Tibial nerve (tissue), 4 donors: ENCODE results near the gene TAS2R3. TPM values are rescaled to one million over a fixed set of nuclear protein-coding genes. Genes with fewer than 3 reads are reported as not detected.
A peak's percentile ranks its signal among the peaks of the same experiment; 100 is the strongest.

Source experiments
- DNase-seq, 2 donors: peaks; one replicate each; pipeline ENCODE4 v3.0.0-alpha.2; 2019; ENCODE audit warnings: low spot score in 2 of 2
- H3K27ac ChIP-seq, 4 donors: fragments of 200-600 bp; sonication (generic) in 3 of 4; one replicate each; pipeline ENCODE4 v1.5.1; 2017 to 2019; ENCODE audit warnings: mild to moderate bottlenecking in 1 of 4
- H3K27me3 ChIP-seq, 2 donors: fragments of 200-600 bp; sonication (generic) in 1 of 2; one replicate each; pipeline versions ENCODE4 v1.5.1 to v1.6.0; 2017 to 2019
- H3K36me3 ChIP-seq, 3 donors: fragments of 200-600 bp; sonication (generic); one replicate each; pipeline ENCODE4 v1.5.1; 2018 to 2019
- H3K4me1 ChIP-seq, 4 donors: fragments of 200-600 bp; sonication (generic) in 3 of 4; one replicate each; pipeline ENCODE4 v1.5.1; 2017 to 2019
- H3K4me3 ChIP-seq, 4 donors: fragments of 200-600 bp; sonication (generic) in 3 of 4; one replicate each; pipeline ENCODE4 v1.5.1; 2017 to 2019; ENCODE audit warnings: mild to moderate bottlenecking in 1 of 4, moderate library complexity in 1 of 4
- H3K9me3 ChIP-seq, 4 donors: fragments of 200-600 bp; sonication (generic) in 3 of 4; one replicate each; pipeline ENCODE4 v1.5.1; 2017 to 2019
- EP300 ChIP-seq, 2 donors: sonication (generic); formaldehyde crosslinking; IDR thresholded peaks; one replicate each; pipeline ENCODE4 v1.6.1; 2017; ENCODE audit warnings: antibody characterized with exemption in 2 of 2, mild to moderate bottlenecking in 1 of 2
- POLR2A ChIP-seq, 2 donors: fragments of 450-650 bp; IDR thresholded peaks; one replicate each; pipeline ENCODE4 v1.6.1; 2017; ENCODE audit warnings: antibody characterized with exemption in 2 of 2, mild to moderate bottlenecking in 2 of 2, moderate library complexity in 2 of 2
- WGBS, 2 donors: methylation state at CpG; one replicate each; pipeline ENCODE4 v1.1.5; 2018; 5-methylcytosine and 5-hydroxymethylcytosine counted together
- total RNA-seq, 4 donors: library from RNA; depleted of rRNA; stranded (reverse); fragments of >200 nt; gene quantifications; one replicate each; pipeline ENCODE4 v1.1.0, GENCODE V29; 2016
- TF ChIP-seq, protein P1 (sequence below), 5 experiments: fragments of 200-600 bp in 3 of 5; fragments of 450-650 bp in 2 of 5; sonication (generic) in 3 of 5; IDR thresholded peaks; one replicate each; pipeline ENCODE4 v1.5.1; 2016 to 2019; ENCODE audit warnings: antibody characterized with exemption in 5 of 5, mild to moderate bottlenecking in 3 of 5, moderate library complexity in 2 of 5

Gene TAS2R3
- total RNA-seq, 4 donors from 2014 or later, result 3.1 to 5.9 (median 4.4) TPM

DNA sequence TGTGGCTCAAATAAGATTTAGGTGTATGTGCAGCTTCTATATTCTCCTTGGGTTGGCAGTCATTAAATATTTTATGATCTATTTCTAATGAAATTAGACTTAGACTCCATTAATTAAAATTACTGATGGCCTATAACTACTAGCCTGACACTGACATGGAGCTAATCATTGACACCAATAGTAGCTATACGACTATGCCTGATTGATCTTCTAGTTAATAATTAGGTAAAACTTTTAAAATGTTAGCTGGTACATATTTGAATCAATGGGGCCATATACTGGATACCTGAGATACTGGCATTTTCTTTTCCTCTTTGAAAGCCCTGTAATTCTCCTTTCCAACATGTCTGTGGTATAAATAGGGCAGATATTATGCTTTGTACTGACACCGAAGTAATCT, 41.4 kb upstream of the TAS2R3 start:
- H3K9me3 ChIP-seq, result no peaks in the 10 kb centered on the region
- DNase-seq, result no peak
- H3K4me1 ChIP-seq, result no peaks in the 10 kb centered on the region
- no peaks in the 10 kb centered on the region for H3K27me3 ChIP-seq
- H3K36me3 ChIP-seq, result no peaks in the 10 kb centered on the region
- H3K4me3 ChIP-seq, result no peak overlapping the region
- 87 to 90% methylated on average over 2 of the region's 2 CpGs for WGBS, 2 donors
- TF ChIP-seq, protein P1, sequence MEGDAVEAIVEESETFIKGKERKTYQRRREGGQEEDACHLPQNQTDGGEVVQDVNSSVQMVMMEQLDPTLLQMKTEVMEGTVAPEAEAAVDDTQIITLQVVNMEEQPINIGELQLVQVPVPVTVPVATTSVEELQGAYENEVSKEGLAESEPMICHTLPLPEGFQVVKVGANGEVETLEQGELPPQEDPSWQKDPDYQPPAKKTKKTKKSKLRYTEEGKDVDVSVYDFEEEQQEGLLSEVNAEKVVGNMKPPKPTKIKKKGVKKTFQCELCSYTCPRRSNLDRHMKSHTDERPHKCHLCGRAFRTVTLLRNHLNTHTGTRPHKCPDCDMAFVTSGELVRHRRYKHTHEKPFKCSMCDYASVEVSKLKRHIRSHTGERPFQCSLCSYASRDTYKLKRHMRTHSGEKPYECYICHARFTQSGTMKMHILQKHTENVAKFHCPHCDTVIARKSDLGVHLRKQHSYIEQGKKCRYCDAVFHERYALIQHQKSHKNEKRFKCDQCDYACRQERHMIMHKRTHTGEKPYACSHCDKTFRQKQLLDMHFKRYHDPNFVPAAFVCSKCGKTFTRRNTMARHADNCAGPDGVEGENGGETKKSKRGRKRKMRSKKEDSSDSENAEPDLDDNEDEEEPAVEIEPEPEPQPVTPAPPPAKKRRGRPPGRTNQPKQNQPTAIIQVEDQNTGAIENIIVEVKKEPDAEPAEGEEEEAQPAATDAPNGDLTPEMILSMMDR (IDR thresholded peaks at IDR 0.05), result no peak
- TF ChIP-seq POLR2A (IDR thresholded peaks at IDR 0.05) (no peak), EP300 (IDR thresholded peaks at IDR 0.05) (no peak)
- no peak overlapping the region for H3K27ac ChIP-seq

DNA sequence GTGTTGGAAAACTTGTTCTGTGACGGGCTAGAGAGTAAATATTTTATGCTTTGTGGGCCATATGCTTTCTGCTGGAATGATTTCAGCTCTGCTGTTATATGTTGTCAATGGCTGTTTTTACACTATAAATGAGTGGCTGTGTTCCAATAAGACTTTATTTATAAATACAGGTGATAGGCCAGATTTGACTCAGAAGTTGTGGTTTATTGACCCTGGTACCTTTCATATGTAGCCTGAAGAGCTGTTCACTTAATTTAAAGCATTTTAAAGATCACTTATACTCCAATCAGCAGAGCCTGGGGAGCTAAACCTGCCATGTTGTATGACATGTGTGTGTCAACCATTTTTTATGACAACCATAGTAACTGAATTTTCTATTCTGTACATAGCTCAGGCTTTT, 34.9 kb upstream of the TAS2R3 start:
- TF ChIP-seq EP300 (IDR thresholded peaks at IDR 0.05) (no peak), POLR2A (IDR thresholded peaks at IDR 0.05) (no peak)
- TF ChIP-seq, protein P1 (IDR thresholded peaks at IDR 0.05), result no peak
- no peaks in the 10 kb centered on the region for H3K36me3 ChIP-seq
- no peaks in the 10 kb centered on the region for H3K27me3 ChIP-seq
- H3K4me3 ChIP-seq, result no peak overlapping the region
- H3K4me1 ChIP-seq, result no peaks in the 10 kb centered on the region
- 85 to 95% methylated on average over 1 of the region's 1 CpG for WGBS, 2 donors
- no peak for DNase-seq
- no peak overlapping the region for H3K27ac ChIP-seq
- H3K9me3 ChIP-seq, result no peaks in the 10 kb centered on the region

DNA sequence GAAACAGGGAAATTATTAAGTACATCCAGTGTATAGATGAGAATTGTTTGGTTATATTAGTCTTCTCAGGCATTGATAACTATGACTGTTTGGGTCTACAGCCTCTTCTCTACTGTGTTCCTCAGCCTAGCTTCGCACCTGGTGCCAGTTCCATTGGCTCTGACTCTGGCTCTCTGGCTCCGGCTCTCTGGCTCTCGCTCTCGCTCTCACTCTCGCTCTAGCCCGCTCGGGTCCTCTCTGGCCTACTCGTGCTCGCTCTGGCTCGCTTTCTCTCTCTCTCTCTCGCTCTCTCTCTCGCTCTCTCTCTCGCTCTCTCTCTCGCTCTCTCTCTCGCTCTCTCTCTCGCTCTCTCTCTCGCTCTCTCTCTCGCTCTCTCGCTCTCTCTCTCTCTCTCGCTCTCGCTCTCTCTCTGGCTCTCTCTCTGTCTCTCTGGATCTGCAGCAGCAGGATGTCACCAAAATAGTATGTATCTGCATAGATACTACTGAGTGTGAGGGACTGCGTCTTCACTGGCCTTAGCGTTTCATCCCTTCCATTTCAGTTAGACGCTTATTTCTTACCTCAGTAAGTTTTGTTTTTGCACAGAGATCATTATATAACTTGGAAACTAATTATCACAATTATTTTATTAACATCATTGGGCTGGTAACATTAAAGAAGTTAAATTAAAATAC, 32.3 kb upstream of the TAS2R3 start:
- Histone ChIP-seq H3K36me3 (no peaks in the 10 kb centered on the region), H3K27ac (no peak overlapping the region), H3K9me3 (no peaks in the 10 kb centered on the region), H3K4me1 (no peaks in the 10 kb centered on the region), H3K27me3 (no peaks in the 10 kb centered on the region), H3K4me3 (no peak overlapping the region)
- 80 to 81% methylated on average over 23 to 24 of the region's 24 CpGs for WGBS, 2 donors
- no peak for DNase-seq
- TF ChIP-seq POLR2A (IDR thresholded peaks at IDR 0.05), result no peak
- TF ChIP-seq, protein P1 (IDR thresholded peaks at IDR 0.05), result no peak
- no peak for TF ChIP-seq EP300 (IDR thresholded peaks at IDR 0.05)

DNA sequence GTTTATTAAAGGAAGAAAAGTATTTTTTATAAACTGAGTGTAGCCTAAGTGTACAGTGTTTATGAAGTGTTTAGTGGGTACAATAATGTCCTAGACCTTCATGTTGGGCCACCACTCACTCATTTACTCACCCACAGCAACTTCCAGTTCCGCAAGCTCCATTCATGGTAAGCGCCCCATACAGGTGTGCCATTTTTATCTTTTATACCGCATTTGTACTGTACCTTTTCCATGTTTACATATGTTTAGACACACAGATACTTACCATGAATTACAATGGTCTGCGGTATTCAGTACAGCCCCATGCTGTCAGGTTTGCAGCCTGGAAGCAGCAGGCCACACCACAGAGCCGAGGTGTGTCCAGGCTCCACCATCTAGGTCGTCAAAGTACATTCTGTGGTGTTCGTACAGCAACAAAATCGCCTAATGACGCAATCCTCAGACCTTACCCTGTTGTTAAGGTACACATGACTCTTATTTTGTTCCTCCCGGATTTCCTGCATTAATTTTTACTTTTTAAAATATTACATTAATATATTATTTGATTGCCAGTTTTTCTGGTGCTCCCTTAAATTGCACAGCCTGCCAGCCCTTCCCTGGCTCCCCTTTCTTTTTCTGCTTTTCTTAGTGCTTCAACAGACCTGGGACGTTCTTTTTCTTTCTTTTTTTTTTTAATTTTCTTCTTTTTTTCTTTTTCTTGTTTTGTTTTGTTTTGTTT, 26.6 kb upstream of the TAS2R3 start:
- DNase-seq, result no peak
- no peaks in the 10 kb centered on the region for H3K27me3 ChIP-seq
- peak overlapping the region; percentile 42 to 81 (median 70) for H3K4me3 ChIP-seq
- 74 to 82% methylated on average over 11 of the region's 11 CpGs for WGBS, 2 donors
- peaks cover 0 to 31% (median 6%) of the 10 kb centered on the region in 4 donors for H3K4me1 ChIP-seq
- no peaks in the 10 kb centered on the region for H3K9me3 ChIP-seq
- TF ChIP-seq, protein P1 (IDR thresholded peaks at IDR 0.05), result no peak
- TF ChIP-seq EP300 (IDR thresholded peaks at IDR 0.05) (no peak), POLR2A (IDR thresholded peaks at IDR 0.05) (no peak)
- peak overlapping the region; percentile 52 to 87 (median 84) for H3K27ac ChIP-seq
- H3K36me3 ChIP-seq, result peaks cover 0 to 24% (median 0%) of the 10 kb centered on the region in 3 donors
